GM12874 (cell line): Measurements from ENCODE around the gene CCND1.

ENCODE experiments used
- CTCF ChIP-seq: IDR thresholded peaks from 2 replicates; pipeline ENCODE4 v1.5.1; 2011; ENCODE audit warnings: low read depth, mild to moderate bottlenecking, control low read depth, low read length, moderate library complexity; ENCODE audit not compliant: insufficient read depth

CCND1 gene

GRCh38 chr11:69656536-69657455 is 15.8 kb downstream of the CCND1 start:
- TF ChIP-seq CTCF = no peak

GRCh38 chr11:69657456-69657910 is 16.5 kb downstream of the CCND1 start:
- no peak for TF ChIP-seq CTCF

GRCh38 chr11:69657911-69658625 is 17.1 kb downstream of the CCND1 start:
- TF ChIP-seq CTCF = no peak

GRCh38 chr11:69658626-69659450 is 17.9 kb downstream of the CCND1 start:
- TF ChIP-seq CTCF = no peak

- TF ChIP-seq CTCF = no peak
These were observed 18.6 kb downstream of the CCND1 start for GRCh38 chr11:69659591-69659990.

GRCh38 chr11:69660001-69660500 is 19.1 kb downstream of the CCND1 start:
- no peak for TF ChIP-seq CTCF

- TF ChIP-seq CTCF = no peak
These were observed 20.4 kb downstream of the CCND1 start for GRCh38 chr11:69661413-69661715.
